AG20443 (cell line): Measurements from ENCODE around the gene SRXN1.

ENCODE experiments used
- DNase-seq: peaks from one replicate; pipeline ENCODE4 v3.0.0; 2012; ENCODE audit warnings: low spot score, mixed read lengths

The SRXN1 gene

GRCh38 chr20:675453-676314 is 22.7 kb upstream of the SRXN1 start, which contains the start of gene SCRT2:
Gene SCRT2 (minus strand): TSS chr20:675802. CDS start chr20:675601, 201 bp downstream.
- DNase-seq: peak; percentile 97

- no peak for DNase-seq
Observed at GRCh38 chr20:675033-675452, 22.0 kb upstream of the SRXN1 start.

GRCh38 chr20:673603-674001 is 20.6 kb upstream of the SRXN1 start:
- no peak for DNase-seq

GRCh38 chr20:672963-673602 is 20.1 kb upstream of the SRXN1 start:
- no peak for DNase-seq

DNA sequence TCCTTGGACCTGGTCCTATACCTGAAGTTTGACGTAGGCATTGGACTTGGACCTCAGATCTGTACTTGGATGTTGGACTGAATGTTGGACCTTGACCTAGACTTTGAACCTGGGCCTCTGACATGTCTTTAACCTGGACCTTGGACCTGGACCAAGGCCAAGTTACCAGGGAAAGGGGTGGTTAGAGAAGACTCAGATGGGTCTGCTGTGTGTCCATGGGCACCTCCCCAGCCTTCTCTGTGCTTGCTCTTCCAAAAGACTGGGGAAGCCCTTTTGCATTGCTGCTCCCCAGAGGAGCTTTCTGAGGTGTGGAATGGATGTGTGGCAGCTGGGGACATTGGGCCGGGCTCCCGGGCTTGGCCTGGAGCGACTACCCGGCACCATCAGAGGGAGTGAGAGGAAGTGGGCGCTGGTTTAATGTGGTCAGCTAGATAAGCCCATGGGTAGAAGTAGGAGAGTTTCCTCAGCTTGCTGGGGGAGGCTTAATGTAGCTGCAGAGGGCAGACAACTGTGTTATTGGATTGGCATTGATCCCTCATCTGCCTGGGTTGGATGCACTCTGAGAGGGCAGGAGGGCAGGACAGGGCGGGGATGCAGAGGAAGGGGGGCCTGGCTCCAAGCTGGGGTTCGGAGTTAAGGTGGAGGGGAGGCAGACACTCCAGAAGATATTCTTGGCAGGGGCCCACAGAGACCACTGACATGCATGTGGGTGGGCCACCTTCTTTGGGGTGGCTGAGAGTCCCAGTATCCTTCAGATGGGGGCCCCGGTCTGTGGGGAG is 18.4 kb upstream of the SRXN1 start:
- DNase-seq: no peak

DNA sequence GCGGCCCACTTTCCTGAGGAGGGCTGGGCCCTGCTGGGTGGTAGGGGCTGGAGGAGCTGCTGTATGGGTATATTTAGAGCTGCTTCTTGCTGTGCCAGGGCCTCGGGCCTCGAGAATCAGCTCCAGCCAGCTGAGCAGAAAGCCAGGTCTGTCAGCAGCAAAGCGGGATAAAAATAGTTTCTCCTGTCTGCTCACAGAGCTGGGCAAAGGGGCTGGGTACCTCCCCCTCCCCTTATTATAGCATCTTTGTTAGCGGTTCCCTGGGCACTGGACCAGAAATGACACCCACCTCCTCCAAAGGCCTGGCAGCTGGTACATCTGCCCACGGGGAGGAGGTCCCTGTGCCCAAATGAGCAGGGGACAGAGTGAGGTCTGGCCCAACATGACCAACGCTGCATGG is 16.6 kb upstream of the SRXN1 start:
- DNase-seq: no peak

GRCh38 chr20:668638-669037 is 15.6 kb upstream of the SRXN1 start:
- no peak for DNase-seq

DNA sequence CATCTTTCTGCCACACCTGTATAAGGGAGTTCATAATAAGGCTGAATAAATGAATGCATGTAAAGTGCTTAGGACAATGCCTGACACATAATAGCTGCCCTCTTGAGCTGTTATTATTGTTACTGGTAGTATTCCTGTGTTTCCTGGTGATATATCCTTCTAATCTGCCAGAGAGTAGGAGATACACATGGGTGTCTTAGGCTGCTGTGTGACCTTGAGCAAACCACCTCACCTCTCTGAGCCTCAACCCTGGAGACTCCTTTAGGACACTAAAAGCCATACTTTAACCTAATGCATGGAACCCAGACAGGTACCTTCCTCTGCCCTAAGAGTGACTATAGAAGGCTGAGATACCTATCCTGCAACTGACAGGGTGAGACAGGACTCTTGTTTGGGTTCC is 15.1 kb upstream of the SRXN1 start:
- no peak for DNase-seq

DNA sequence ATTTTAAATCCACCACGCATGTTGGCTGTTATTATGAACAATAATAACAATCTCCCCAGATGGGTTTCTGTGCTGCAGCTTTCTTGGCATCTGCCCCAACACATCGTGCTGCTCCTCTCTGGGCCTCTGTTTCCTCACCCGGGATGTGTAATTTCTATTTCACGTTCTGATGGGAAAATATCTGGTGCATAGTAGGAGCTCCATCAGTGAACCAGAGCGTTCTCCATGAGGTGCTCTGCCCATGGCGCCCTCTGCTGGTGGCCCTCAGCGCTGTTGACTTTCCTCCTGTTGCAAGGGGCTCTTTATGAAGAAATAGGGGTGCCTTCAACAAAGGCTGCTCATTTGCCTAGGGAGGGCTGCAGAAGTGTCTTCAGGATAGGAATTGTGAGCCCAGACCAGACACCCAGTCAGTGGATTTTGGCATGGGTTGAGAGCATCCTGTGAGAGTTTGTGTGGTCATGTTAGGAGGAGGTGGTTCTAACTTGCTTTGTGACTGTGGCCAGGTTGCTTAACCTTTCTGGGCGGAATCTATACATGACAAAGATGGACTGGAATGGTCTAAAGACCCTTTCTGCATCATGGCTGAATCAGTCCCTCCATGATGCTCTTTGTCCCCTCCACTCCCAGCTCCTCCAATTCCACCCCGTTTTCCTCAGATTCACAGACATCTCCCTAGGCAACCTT is 14.5 kb upstream of the SRXN1 start:
- DNase-seq: peak; percentile 72

DNA sequence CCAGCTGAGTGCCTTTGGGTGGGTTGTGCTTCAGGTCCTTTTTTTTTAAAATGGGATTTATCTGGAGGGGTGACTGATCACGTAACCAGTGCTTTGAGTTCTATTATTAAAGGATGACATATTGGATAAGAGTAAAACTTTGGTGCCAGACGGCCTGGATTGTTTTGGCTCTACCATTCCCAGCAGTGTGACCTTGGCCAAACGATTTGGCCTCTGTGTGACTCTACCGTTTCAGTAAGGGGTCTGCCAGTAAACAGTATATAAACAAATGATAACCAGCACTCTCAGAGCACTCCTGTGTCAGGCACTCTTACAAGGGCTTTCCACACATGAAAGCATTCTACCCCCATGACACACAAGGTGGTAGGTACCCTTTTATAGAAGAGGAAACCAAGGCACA is 13.9 kb upstream of the SRXN1 start:
- DNase-seq: no peak

DNA sequence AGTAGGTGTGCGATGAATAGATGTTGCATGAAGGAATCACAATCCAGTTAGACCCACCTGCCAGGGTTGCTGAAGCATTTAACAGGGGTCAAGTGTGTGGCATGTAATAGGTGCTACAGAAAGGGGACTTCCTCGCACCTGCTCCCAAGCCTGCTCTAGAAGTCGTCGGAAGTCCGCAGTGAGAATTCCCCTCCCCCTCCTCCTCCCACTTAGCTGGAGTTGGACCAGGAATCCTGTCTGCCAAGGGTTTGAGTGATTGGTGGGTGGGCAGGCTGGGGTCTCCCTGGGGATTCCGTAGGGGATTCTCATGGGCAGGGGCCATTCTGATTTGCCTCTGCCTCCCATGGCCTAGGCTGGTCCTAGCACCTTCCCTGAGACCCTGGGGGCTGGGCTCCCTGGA is 12.3 kb upstream of the SRXN1 start:
- DNase-seq: no peak

- DNase-seq: no peak
Observed at GRCh38 chr20:664576-664975, 11.6 kb upstream of the SRXN1 start.

DNA sequence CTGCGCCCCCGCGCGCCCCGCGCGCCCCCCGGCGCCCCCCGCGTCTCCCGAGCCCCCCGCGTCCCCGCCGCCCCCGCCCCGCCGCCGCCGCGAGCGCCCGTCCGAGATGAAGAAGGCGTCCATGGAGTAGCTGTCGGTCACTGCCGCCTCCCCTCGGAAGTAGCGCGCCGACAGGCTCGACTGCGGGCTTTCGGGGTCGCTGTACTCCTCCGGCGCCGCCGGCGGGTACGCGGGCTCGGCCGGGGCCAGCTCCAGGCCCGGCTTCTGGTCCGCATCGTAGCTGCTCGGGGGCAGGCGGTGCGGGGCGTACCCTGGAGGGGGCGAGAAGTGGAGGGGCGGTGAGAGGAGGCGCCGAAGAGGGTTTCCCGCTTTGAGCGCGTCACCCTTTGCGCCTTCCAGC is 11.2 kb upstream of the SRXN1 start:
- DNase-seq: no peak

DNA sequence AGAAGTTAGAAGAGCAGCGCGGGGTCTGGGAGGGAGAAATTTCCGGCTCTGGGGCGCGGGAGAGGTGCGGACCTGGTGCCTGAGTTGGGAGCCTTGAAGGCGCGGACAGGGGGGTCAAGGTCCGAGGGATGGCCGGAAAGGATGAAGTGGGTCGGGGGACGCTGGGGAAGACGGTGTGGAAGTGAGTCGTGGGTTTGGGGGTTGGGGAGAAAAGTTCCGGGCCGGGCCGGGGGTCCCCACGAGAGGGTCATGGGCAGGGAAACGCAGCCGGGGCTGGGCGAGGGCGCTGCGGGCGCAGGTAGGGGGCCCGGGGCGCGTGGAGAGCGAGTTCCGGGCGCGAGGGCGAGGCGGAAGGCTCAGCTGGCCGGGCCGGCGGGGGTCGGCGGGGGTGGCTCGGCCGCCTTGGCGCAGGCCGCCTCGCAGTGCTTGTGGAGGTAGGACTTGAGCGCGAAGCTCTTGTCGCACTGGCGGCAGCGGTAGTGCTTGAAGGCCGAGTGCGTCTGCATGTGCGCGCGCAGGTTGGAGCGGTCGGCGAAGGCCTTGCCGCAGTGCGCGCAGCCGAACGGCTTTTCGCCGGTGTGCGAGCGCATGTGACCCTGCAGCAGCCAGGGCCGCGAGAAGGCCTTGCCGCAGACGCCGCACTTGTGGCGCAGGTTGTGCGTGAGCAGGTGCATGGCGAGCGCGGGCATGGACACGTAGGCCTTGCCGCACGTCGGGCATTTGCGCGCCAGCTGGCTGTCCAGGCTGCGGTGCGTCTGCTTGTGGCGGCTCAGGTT is 10.5 kb upstream of the SRXN1 start:
- no peak for DNase-seq

DNA sequence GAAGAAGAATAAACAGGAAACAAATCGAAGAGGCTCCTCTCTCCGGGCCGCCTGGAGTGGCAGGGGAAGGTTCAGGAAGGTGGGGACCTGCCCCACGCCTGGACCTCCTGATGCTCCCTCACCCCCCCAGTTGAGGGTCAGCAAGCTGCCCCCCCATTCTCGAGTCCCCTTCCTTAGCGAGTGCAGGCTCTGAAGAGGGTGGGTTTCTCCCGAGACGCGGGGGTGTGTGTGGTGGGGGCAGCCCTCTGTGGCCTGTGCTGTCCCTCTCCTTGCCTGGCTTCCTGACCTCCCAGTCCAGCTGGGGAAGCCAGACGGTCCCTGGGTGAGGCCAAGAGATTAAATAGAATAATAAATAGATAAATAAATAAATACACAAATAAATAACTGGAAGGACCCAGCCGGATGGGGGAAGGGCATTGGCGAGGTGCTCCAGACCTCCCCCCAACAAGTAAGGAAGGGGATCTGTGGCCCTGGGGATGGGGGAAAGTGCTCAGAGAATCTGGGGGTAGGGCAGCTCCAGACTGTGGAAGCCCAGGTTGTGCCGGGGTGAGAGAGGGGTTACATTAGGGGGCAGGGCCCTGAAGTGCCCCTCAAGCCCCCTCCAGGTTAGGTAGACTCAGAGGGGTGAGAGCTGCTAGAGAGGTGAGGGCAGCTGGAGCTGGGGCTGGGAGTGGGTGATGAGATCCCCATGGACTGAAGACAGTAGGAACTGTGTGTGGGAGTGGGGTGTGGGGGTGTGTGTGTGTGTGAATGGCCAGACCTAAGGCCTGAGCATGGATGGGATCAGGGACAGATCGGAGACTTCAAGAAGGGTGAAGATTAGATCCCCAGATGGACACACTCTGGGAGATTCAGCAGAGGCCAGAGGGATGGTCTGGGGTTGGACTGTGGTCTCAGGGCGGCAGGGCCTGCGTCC is 9.5 kb upstream of the SRXN1 start:
- no peak for DNase-seq

DNA sequence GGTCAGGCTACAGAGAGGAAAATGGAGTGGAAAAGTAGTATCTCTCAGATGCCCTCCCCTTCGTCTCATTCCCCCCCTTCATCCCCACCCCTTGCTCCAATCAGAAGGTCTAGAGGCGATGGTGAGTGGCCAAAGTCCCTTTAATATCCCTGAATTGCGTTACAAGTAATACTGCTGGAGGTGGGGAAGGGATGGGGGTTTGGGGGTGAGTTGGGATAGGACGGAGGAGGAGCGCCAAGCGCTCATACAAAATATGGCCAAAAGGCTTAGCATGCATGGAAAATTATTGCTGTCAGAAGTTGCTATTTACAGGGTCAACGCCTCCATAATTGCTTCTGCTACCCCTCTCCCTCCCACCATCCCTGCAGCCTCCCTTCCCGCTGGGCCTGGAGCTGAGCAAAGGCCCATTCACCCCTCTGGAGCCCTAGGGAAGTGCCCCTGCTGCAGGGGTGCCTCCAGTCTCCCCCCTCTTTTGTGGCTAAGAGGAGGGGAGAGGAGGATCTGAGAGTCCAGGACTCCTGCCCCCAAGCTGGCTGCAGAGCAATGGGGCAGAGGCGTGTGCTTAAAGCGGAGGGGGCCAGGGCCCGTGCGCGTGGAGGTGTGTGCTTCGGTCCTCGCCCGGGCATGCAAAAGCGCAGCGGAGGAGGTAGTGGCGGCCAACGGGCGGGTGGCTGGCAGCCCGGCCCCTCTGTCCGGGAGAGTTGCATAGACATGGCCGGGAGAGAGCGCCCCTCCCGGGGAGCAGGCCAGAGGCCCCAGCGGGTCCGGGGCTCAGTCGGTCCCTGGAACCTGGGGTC is 8.7 kb upstream of the SRXN1 start:
- no peak for DNase-seq

- DNase-seq: no peak
Observed at GRCh38 chr20:658731-659291, 5.8 kb upstream of the SRXN1 start.

- no peak for DNase-seq
Observed at GRCh38 chr20:658202-658601, 5.2 kb upstream of the SRXN1 start.
